GM18498 (cell line): ENCODE measurements around the gene CH25H.
A peak's percentile ranks its signal among the peaks of the same experiment; 100 is the strongest.
"Not testable (repeated sequence)": the region's sequence is repeated elsewhere in the genome, so short reads cannot be mapped to it uniquely, and the experiment has no call there.

ENCODE experiments used
- ATAC-seq: cut with Tn5 transposase; IDR thresholded peaks from one replicate; pipeline ENCODE4 v1.9.1; 2021; ENCODE audit warnings: mild to moderate bottlenecking, moderate library complexity; ENCODE audit not compliant: unreplicated experiment

The CH25H gene

GRCh38 chr10:89203237-89203636 lies 3.9 kb downstream of the CH25H start:
- ATAC-seq: no peak

DNA sequence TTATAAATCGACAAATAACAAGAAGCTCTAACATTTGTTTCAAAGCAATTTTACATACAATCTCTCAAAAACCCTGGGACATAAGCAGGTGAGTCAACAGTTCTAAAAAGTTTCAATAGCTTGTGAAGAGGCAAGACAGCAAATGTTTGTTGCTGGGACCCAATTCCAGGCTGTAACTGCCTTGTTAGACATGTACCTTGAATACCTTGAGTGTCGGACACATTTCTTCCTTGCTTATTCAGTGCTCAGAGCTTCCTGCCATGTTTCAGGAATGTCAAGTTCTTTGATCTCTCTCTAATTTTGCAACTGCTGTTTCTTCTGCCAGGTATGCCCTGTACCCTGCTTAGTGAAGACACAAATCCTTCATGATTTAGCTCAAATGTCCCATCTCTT lies 5.1 kb downstream of the CH25H start:
- no peak for ATAC-seq

DNA sequence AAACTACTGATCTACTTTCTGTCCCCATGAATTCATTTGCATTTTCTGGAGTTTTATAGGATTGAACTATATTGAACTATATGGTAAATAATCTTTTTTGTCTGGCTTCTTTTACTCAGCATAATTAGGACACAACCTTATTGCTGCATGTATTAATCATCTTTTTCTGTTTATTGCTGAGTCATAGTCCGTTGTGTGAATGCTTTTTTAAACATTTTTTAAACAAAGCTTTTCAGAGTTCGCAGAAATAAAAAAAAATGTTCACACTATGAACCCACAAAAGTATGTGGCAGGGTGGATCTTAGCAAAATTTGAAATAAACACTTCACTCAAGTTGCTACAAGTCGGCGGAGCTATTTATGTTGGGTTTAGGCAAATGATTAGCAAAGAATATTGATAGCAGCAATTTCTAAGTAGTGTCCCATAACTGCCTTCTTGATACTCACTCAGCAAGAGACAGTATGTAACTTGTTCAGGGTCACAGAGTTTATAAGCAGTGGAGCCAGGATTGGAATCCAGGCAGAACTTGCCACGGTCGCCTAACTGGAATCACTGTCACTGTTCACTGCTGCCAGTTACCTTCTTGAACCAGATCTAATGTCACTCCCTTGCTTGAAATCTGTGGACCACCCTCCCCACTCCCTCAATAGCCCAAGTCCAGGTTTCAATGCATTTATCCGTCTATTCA lies 5.6 kb downstream of the CH25H start:
- ATAC-seq: no peak

DNA sequence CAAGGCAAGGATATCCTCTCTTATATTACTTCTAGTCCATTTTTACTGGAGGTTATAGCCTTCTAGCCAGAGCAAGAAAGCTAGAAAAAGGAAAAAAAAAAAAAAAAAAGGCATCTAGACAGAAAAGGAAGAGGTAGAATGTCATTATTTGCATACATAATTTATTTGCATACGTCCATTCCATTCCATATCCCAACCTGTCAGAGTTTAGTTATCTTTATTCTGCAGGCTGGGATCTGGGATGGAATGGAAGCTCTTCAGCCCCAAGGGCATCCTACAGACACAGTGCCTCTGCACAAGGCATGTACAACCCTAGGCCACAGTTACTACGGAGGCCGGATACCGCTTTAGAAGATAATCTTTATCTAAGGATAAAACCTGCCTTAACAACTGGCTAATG lies 9.6 kb downstream of the CH25H start:
- no peak for ATAC-seq

GRCh38 chr10:89191301-89191700 lies 15.8 kb downstream of the CH25H start:
- not testable (repeated sequence) for ATAC-seq

DNA sequence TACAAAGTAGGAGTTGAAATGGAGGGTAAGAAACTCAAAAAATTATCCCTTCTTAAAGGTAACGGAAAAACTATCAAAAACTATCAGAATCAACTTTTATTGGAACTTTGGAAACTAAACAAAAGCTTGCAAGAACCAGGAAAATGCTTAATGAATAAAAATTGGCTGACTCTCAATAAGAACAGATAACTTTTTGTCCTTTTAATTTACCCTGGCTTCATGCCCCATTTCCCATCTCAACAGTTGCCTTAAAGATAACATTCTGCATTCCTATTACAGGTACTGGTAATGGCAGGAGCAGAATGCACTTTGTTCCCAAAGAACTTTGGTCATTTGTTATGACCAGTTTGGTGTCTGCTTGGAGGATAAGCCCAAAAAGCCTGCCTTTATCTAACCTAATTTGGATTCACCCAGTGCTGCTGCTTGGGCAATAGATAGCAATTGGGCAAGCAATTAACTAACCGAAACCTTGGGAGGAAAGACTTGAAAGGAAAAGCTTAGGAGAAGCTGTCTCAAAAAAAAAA lies 17.8 kb downstream of the CH25H start:
- no peak for ATAC-seq

- ATAC-seq: no peak
Measured at GRCh38 chr10:89185658-89186057, 21.5 kb downstream of the CH25H start.

GRCh38 chr10:89184638-89185037 lies 22.5 kb downstream of the CH25H start:
- no peak for ATAC-seq

- ATAC-seq: no peak
Measured at GRCh38 chr10:89183571-89183970, 23.5 kb downstream of the CH25H start.

GRCh38 chr10:89182894-89183293 lies 24.2 kb downstream of the CH25H start:
- no peak for ATAC-seq

DNA sequence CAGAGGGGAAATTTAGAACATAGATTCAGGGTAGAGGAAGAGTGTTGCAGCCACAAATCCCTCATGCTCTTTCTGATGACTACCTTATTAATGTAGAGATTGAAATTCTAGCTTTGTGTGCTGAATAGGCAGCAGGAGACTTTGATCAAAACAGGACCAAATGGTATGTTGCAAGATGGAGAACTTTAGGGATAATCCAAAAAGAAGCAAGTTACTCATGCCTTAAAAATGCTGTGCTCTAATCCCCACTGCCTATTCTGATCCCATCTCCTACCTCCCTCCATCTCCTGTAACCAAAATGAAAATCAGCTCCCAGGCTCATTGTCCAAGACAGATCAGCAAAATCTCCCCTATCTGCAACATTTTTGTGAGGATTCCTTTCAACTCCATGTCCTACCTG lies 31.3 kb downstream of the CH25H start:
- no peak for ATAC-seq

DNA sequence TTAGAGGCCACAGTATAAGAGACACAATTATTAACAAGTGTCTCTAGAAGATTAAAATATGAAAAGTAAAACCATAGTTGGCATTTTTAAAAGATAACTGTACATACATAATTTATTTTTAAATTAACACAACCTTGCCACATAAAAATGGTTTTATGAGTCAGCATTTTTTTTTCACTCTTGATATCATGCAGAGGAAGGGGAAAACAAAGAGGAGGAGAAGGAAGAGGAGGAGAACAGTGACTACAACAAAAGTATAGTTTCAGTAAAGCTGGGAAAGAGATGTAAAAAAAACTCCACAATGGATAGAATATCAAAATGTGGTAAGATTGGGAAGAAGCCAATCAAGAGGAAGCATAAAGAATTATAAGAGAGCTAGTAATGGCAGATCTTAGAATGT lies 34.0 kb downstream of the CH25H start:
- no peak for ATAC-seq

DNA sequence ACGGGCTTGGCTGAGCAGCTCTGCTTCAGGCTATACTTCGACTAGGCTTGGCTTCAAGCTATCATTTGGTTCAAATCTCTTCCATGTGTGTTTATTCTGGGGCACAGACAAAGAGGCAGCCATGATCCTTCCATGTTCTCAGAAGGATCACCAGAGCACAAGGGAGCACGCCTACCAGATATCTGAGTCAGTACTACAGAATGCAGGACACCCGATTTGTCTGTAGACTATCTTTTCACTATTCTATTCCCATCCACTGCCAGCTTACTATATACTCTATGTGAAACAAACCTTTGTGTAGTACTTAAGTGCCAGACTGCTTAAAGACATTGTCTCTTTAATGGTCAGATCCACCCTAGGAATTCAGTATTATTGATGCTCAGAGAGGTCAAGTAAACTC lies 35.1 kb downstream of the CH25H start:
- ATAC-seq: no peak

GRCh38 chr10:89171263-89171872 lies 35.7 kb downstream of the CH25H start:
- ATAC-seq: no peak

GRCh38 chr10:89168354-89168900 lies 38.7 kb downstream of the CH25H start:
- not testable (repeated sequence) for ATAC-seq

- no peak for ATAC-seq
Measured at GRCh38 chr10:89167915-89168314, 39.2 kb downstream of the CH25H start.

- ATAC-seq: no peak
Measured at GRCh38 chr10:89165923-89166322, 41.2 kb downstream of the CH25H start.

GRCh38 chr10:89164920-89165319 lies 42.2 kb downstream of the CH25H start:
- no peak for ATAC-seq

GRCh38 chr10:89164080-89164479 lies 43.0 kb downstream of the CH25H start:
- peak; percentile 9 for ATAC-seq

DNA sequence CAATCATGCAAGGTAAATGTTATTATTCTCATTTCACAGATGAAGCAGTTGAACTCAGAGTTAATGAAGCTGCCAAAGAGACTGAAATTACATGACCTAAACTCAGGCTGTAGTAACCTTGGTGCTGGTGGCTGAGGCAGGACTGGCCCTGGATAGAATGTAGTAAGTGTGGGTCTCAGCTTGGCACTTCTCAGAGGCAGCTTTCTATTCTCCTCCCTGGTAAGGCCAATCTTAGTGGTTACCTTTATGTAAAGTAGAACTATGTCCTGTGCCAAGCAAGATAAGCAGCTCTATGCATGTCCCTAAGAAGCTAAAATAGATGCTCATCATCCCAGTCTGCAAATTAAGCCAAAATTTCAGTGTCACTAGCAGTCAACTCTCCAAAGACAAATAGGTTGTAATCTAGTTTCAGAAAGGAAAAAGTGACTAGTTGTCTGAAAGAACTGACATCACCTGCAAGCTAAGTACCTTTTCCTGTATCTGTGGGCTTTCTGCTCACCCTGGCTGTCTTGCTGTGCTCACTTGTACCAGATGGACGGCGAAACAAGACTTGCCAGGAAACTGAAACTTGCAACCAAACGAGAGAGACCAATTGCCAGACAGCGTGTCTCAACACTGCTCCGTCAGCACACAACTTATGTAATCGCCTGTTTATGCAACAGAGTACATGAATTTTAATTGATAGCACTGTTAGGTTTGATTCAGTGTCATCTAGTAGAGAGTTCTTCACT lies 43.7 kb downstream of the CH25H start:
- ATAC-seq: peak; percentile 98

GRCh38 chr10:89162596-89162995 lies 44.5 kb downstream of the CH25H start:
- no peak for ATAC-seq

GRCh38 chr10:89160339-89160738 lies 46.8 kb downstream of the CH25H start:
- no peak for ATAC-seq
